Measurements from ENCODE around the gene RFXANK.
"Not testable (repeated sequence)": the region's sequence is repeated elsewhere in the genome, so short reads cannot be mapped to it uniquely, and the experiment has no call there.

Gene RFXANK, protein sequence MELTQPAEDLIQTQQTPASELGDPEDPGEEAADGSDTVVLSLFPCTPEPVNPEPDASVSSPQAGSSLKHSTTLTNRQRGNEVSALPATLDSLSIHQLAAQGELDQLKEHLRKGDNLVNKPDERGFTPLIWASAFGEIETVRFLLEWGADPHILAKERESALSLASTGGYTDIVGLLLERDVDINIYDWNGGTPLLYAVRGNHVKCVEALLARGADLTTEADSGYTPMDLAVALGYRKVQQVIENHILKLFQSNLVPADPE

DNA sequence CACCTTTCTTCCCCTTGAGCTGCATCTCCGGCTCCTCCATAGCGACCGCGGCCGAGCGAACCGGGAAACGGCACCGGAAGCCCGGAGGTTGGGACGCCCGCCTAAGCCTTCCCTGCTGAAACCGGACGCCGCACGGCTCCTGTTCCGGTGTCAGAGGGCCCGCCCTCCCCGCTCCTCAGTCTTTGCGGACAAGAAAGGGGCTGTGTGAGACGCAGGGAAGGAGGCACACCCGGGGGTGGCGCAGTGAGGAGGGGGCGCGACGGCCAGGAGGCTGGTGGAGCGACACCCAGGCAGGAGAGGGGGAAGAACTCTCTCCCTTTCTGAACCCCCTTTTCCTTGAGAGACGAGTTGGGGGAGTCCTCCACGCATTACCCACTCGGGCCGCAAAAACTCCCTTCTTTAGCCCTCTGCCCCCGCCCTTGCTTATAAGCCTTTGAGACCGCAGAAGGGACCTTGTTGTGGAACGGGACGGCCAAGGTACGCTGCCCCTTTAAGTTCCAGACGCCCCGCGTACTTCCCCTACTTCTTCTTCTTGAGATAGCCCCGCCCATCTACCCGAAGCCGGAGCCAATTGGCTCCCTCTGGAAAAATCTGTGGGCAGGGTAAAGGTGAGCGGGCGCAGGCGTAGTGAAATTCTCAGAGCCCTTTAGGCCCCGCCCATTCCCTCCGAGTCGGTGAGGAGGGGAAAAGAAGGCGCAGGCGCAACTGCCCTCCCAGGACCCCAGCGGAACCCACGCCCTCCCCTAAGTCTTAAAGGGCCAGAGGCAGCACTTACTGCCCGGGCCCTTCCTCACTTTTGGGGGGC, at the start of gene RFXANK, which contains the start of gene BORCS8:
Gene RFXANK (plus strand): TSS at position 181 of the 805 bp plus-strand sequence. CDS start 1,689 bp downstream, outside the sequence.
Gene BORCS8 (minus strand): TSS at position 75 of the 805 bp plus-strand sequence. CDS start 35 bp downstream, at position 40.
- peak; percentile 99 for DNase-seq

DNA sequence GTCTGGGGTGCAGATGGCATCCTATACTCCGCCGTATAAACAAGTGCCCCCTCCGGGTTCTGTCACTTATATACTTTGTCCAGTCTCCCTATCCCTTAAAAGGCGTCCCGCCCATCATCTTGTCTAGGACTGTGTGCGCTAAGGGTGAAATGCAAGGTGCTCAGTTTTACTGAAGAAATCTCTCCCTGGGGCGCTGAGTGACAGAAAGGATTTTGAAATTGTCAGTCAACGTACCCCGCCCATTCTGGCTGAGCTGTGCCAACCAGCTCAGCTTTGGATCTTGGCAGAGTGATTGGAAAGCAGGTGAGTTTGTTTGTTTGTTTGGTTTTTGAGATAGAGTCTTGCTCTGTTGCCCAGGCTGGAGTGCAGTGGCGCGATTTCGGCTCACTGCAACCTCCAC, 49.7 kb upstream of the RFXANK start:
- no peak for DNase-seq

DNA sequence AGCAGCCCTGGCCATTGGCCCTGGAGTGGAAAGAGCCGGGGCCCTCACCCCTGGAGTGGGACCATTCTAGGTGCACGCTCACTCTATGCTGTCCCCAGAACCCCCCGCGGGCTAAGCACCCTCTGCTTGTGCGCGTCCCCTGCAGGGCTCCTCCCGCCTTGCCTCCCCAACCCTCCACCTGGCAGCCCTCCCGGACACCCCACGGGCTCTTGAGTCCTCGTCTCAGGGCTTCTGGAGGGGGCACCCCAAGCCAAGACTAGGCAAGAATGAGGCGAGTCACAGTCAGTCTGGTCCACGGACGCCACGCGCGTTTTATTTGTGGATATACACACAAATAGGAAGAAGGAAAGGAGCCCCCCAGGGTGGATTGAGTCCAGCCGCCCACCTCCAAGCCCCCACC, 46.8 kb upstream of the RFXANK start:
- DNase-seq, result no peak

DNA sequence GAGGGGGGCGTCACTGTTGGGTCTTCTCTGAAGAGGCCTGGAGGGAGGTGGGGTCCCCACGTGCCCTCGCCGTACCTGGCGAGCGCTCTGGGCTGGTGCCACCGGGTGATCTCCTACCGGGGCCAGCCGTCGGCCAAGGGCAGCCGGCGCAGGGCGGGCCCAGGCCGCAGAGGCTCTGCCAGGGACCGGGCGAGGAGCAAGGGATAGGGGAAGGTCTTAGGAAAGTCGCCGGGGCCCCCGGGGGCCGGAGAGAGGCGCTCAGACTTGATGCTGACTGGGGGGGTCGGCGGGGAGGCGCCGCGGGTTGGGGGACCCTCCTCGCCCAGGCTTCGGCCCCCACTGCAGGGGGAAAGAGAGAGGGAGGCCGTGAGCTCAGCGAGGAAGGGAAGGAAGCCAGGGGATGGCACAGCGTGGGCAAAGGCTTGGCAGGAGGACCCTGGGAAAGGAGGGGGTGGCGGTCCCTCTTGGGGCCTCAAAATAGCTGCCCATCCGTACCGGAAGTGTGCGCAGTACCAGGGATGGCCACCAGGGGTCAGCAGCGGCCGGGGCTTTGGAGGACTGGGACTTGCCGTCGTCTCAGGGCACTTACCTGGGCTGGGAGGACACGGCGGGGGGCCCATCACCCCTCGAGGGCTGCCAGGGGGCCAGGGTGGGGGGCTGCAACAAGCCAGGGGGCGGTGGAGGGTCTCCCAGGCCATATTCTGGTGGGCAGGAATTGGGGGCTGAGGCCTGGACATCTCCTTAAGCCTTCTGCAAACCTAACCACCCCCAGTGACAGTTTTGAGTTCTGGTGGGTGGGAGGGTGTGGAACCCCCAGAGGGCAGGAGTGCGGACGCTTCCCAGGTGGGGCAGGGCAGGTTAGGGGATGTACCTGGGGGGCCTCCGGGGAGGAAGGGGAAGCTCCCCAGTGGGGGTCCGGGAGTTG, 46.1 kb upstream of the RFXANK start:
- DNase-seq, result peak; percentile 83

DNA sequence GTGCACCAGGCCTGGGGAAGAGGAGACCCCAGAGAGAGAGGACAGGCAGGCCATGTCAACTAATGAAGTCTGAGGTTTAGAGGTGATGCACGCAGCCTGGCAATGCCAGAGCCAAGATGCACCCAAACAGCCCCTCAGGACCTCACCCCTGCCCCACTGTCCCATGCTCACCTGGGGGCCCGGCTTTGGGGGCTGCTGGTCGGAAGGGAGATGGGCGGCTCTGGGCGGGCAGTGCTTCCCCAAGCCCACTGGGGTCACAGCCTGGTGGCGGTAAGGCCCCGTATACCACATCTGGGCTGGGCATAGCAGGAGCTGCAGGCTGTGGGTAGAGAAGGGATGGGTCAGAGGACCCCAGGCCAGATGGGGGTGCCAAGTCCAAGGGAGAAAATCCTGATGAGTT, 45.2 kb upstream of the RFXANK start:
- no peak for DNase-seq

DNA sequence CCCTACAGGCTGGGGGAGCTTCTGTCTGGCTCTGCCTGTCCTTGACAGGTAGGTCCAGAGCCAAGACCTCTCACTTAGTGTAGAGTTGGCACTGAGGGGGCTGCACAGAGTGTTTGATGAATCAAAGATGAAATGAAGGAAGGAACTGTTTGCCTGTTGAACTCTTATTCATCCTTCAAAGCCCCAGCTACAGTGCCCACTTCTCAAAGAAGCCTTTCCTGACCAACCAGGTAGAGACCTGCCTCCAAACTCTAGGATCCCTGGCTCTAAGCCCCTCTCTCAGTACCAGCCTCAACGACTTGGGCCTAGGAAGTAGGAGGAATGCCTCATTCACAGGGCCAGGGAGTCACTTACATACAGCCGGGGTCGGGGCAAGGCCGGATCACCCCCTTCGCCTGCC, 44.7 kb upstream of the RFXANK start:
- no peak for DNase-seq

DNA sequence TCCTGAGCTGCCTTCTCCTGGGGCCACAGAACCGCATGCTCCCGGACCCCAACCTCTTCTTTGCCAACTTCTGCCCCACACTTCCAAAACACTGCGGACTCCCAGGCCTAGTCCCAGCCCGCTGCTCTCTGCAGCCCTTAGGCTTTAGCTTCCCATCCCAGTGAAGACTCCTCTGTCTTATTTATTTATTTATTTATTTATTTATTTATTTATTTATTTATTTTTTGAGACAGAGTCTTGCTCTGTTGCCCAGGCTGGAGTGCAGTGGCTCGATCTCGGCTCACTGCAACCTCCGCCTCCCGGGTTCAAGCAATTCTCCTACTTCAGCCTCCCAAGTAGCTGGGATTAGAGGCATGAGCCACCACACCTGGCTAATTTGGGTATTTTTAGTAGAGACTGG, 43.6 kb upstream of the RFXANK start:
- DNase-seq, result not testable (repeated sequence)

DNA sequence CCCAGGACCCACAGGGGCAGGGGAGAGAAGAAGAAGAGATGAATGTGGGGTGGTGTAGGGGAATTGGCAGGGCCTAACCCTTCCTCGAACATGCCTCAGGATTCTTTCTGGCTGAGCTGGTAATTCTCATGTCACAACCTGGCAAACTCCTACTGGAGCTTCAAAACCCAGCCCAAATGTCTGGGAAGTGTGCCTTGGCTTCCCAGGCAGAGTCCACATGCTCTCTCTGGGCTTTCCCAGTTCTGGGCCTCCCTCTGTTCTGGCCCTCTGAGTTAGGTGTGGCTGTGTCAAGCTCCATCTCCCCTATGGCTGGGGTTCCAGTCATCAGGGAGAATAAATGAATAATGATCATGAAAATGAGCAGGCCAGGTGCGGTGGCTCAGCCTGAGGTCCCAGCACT, 42.6 kb upstream of the RFXANK start:
- no peak for DNase-seq

DNA sequence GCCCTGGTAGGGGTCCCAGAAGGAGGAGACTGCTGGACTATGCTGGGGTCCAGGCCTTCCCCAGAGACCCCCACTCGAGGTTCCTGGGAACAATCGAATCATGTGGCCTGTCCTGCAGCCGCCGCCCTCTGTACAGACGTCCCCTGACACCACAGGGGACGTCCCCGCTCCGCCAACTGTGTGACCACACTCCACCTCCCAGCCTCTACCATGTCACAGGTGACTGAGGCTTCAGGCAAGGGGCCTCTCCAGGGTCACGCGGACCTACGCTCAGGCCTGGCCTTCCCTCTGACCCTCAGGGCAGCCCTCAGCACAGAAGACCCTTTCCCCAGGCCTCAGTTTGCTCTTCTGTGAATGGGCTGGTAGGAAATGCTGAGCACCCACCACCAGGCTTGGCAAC, 40.6 kb upstream of the RFXANK start:
- DNase-seq, result no peak

DNA sequence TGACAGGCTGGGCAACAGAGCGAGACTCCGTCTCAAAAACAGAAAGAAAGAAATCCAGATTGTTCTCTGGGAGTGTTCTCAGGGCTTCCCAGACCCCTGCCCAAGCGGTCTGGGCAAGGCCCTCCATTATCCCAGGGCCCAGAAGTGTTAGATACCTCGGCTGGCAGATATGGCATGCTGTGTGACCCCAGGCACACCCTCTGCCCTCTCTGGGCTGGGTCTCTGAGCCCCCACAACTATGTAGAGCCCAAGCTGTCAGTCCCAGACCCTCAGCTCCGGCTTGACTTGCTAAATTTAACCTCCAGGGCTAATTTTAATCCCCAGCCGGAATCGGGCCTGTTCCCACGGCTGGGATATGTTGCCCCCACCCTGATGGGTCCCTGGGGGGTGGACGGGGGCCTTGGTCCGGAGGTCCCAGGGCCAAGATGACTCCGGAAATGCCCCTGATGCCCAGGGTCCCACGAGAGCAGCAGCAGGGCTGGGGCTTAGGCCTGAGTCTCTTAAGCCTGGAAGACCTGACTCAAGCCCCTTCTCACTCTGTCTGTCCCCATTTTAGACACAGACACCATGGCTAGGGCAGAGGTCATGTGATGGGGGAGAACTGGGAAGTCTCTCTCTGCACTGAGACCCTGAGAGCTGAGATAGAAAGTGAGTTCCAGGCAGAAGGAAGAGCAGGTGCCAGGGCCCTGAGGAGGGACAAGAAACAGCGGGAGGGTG, 39.2 kb upstream of the RFXANK start:
- no peak for DNase-seq

DNA sequence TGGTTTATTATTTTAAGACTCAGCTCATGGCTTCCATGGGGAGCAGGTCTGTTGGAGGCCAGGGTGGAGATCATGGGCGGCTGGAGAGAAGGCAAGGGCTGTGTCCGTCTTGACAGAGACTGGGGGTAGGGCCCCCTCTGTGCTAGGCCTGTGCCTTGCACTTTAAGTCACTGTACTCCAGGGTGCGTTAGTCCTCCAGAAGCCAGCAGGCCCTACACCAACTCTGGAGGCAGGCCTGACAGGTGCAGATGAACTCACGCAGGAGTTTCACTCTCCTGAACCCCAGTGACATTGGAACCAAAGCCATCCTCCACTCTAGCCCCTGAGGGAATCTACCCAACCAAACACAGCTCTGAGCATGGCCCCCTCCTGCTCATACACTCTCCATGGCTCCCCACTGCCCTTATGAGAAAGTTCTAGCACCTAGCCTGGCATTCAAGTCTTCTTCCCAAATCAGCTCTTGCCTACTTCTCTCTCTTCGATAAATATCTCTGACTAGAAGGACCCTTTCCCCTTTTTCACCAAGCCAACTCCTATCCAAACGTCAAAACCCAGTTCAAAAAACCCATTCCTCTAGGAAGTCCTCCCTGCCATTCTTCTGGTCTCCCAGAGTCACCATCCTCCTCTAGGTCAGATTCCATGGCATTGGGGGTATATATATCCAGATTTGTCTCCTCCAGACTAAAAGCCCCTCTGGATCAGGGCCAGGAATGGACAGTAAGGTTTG, 37.1 kb upstream of the RFXANK start:
- DNase-seq, result no peak

DNA sequence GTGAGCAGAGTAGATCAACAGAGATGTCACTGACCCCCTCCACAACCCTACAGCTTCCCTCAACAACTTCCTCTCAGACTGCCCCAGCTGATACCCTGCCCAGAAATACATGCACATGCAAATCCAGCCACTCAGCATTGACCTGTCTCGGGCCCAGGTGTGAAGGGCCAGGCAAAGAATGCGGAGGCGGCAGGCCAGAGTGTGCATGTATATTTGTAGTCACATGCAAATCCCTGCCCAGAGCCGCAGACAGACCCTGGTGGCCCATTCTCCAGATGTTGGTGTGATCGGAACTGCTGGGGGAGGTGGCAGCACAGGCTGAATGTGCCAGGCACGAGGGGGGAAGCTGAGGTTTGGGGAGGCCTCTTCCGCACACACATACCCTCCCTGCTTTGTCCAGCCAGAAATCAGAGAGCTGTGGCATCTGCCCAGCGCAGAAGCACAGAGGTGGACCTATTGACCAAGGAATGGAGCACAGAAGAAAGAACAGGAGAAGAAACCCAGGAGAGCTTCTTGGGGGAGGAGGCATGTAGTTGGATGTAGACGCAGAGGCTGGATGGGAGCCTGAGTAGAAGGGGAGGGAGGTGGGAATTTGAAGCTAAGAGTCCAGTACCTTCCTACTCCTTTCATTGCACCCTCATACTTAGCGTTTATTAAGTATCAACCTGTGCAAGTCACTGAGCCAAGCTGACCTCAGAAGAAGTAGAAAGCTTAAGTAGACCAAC, 36.4 kb upstream of the RFXANK start:
- no peak for DNase-seq

DNA sequence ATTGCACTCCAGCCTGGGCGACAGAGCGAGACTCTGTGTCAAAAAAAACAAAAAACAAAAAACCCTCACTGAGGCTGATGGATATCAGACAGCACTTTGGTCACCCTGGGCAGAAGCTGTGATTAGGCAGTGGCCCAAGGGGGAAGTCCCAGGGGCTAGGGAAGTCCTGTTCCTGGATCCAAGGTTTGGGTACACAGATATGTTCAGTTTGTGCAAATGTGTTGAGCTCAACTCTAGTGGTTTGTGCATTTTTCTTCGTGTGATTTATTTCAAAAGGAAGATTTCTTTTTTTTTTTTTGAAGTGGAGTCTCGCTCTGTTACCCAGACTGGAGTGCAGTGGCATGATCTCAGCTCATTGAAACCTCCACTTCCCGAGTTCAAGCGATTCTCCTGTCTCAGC, 34.2 kb upstream of the RFXANK start:
- DNase-seq, result no peak

DNA sequence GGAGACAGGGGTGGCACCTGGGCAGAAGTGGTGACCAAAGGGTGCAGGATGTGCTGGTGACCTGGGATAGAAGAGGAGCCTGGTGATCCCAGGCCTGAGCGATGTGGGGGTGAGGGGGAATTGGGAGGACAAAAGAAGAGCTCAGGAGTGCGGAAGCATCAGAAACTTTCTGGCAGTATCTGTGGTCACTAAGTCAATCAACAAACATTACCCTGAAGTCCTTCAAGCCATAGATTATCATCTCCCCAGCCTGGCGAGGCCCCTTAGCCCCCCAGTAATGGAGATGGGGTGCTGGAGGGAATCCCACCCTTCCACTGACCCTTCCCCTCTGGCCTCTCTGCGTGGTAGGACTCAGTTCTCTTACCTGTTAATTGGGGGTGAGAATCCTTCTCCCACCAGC, 32.5 kb upstream of the RFXANK start:
- no peak for DNase-seq

DNA sequence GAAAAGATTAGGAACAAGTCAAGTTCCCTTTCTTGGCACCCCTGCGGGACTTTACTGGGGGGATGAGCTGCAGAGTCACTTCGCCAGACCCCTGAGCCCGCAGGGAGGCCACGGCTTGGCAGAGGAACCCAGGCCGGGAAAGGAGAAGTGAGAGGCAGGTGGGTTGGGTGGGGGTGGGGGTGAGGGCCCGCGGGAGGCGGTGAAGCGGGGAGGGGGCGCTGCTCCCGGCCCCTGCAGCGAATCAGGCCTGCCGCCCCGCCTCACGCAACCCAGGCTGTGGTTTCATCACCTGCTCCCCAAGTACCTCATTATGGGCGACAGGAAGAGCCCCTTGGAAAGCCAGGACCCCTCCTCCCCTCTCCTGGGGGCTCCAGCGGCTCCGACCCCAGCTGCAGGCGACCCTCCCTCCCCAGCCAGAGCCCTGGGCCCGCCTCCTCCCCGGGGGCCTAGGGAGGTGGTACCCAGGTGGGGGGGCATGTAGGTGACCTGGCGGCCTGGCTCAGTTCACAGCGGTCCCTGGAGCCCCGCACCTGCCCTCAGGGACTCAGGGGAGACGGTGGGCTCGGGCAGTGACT, 31.5 kb upstream of the RFXANK start:
- no peak for DNase-seq

DNA sequence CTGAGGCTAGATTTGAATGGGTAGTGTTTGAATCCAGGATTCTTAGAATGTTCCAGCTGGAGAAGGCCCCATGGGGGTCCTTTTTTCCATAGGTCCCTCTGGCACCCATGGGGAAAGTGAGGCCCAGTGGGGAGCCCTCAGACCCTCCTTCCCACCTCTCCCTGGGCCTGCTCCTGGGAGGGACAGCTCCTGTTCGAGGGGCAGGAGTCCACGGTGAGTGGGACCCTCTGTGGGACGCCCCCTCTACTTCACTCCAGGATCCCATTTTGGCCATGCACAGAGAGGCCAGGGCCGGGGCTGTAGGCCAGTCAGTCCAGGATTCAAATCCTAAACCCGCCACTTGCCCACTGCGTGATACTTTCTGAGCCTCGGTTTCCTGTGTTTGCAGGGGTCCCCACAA, 29.6 kb upstream of the RFXANK start:
- DNase-seq, result no peak

DNA sequence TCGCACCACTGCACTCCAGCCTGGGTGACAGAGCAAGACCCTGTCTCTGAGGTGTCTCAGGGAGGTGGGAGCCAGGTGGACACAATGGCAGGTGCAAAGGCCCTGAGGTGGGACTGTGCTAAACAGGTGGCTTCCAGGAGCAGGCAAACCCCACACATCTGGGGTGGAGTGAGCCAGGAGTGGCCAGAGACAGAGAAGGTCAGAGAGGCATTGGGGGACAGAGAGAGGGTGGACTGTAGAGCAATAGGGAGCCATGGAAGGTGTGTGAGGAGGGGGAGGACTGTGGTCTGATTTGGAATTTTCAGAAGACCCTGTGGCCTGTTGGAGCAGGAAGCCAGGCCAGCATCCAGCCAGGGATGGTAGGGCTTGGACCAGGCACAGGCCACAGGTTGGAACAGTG, 26.7 kb upstream of the RFXANK start:
- DNase-seq, result no peak

DNA sequence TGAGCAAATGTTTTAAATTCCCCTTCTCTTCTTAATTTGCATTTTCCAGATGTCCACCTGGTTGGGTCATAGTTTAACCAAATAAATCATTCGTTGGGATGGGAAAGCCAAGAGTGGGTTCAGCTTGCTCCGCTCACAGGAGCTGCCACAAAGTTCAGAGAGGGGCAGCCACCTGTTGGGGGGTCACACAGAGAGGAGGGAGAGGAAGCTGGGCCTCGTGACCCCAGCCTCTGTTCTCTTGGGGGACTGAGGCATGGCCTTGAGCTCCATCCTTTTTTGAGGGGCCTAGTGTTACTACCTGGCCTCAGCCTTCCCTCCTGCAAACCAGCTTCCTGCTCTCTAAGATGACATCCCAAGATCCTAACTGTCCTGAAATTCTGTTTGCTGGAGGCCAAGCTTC, 24.4 kb upstream of the RFXANK start:
- DNase-seq, result no peak

DNA sequence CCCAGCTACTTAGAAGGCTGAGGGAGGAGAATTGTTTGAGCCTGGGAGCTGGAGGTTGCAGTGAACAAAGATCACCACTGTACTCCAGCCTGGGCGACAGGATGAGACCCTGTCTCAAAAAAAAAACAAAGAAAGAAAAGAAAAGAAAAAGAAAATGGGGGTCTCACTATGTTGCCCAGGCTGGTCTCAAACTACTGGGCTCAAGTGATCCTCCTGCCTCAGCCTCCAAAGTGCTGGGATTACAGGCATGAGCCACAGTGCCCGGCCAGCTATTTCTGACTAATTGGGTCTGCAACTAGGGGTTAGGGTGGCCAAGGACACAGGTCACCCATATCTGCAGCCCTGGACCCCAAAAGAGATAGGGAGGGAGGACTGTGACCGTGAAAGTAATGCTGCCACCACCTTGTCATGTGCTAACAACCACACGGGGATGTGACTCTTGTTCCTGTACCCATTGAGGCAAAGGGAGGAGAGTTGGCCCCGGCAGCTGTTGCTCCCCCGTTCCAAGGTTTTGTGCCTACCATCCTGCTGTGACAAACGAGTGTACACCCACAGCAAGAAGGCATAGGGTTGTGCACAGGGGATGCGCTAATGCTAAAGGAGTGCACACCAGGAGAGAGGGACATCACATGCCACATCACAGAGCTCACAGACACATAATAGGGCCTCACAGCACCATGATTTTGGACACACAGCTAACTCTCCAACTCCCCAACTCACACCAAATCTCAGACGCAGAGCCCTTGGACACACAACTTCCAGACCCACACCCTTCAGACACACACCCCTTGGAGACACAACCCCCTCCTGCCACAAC, 22.6 kb upstream of the RFXANK start:
- DNase-seq, result no peak

Measured in stimulated activated CD4-positive, alpha-beta T cell treated with anti-CD3 and anti-CD28 coated beads, Interleukin-1b, Interleukin-23, amount 100 ng/mL, for 48 hours (primary cell).